K562 (cell line): ENCODE data around the gene ZBTB26. TPM values are rescaled to one million over a fixed set of nuclear protein-coding genes. Genes with fewer than 3 reads are reported as not detected.

Experiments
- ATAC-seq: fragments of 200-7000 bp; cut with Tn5 transposase; 3 replicates; pipeline ENCODE4 v1.9.1; 2020; ENCODE audit warnings: moderate library complexity
- BruUV-seq: library from RNA; stranded (reverse); fragments of 400-500 nt; replicated peaks from 2 replicates; lab custom pipeline; 2021; lab: Mats Ljungman, UMichigan
- CTCF ChIA-PET: fragments of 300-600 bp; formaldehyde crosslinking; extraction: SDS; loops from one replicate; lab custom pipeline; 2021; ENCODE audit warnings: low intra/inter-chr PET ratio; lab: Yijun Ruan, JAX
- POLR2A ChIA-PET: fragments of 300-600, 350-650 bp; sonication (Branson Sonifier 250); formaldehyde crosslinking; extraction: SDS; loops from one replicate; lab custom pipeline; 2021; ENCODE audit warnings: antibody characterized with exemption, inconsistent platforms; lab: Yijun Ruan, JAX
- DNase-seq, 4 experiments: peaks; one replicate each; pipeline versions ENCODE4 v3.0.0 to v3.0.0-alpha.2; 2011 to 2018; ENCODE audit warnings: low spot score in 3 of 4, mixed read lengths in 3 of 4; ENCODE audit errors: extremely low read depth in 1 of 4
- FAIRE-seq: peaks from 2 replicates; lab custom pipeline; 2011; peaks lifted over from hg19 to GRCh38; lab: Jason Lieb, UNC
- H2AFZ ChIP-seq: 2 replicates; pipeline ENCODE4 v1.6.0; 2011; ENCODE audit warnings: low read depth, low read length, control low read depth, inconsistent platforms
- H3K27ac ChIP-seq: fragments of 200-600 bp; 3 replicates; pipeline ENCODE4 v1.8.0; 2011; ENCODE audit warnings: low read depth, mild to moderate bottlenecking, control low read depth, inconsistent platforms, low read length, moderate library complexity, mixed read lengths; ENCODE audit errors: extremely low read depth
- H3K27me3 ChIP-seq, 2 experiments: fragments of 300-600 bp in 1 of 2; 2 replicates in 1 of 2; 3 replicates in 1 of 2; pipeline versions ENCODE4 v1.6.0 to v1.8.0; 2011; ENCODE audit warnings: inconsistent platforms in 2 of 2, low read length in 2 of 2, mild to moderate bottlenecking in 1 of 2, mixed read lengths in 1 of 2, moderate library complexity in 1 of 2; ENCODE audit not compliant: control insufficient read depth in 2 of 2, insufficient read depth in 2 of 2
- H3K36me3 ChIP-seq: fragments of 300-600 bp; 3 replicates; pipeline ENCODE4 v1.8.0; 2011; ENCODE audit warnings: mild to moderate bottlenecking, low read length, inconsistent platforms; ENCODE audit not compliant: control insufficient read depth, insufficient read depth
- H3K4me1 ChIP-seq, 2 experiments: fragments of 200-600 bp in 1 of 2; replicated peaks in 1 of 2; 2 replicates in 1 of 2; 3 replicates in 1 of 2; pipeline versions ENCODE4 v1.5.1 to v1.8.0; 2011; ENCODE audit warnings: inconsistent platforms in 2 of 2, low read length in 2 of 2, mild to moderate bottlenecking in 1 of 2, mixed read lengths in 1 of 2, moderate library complexity in 1 of 2; ENCODE audit not compliant: control insufficient read depth in 2 of 2, insufficient read depth in 2 of 2
- H3K4me2 ChIP-seq: 2 replicates; pipeline ENCODE4 v1.6.1; 2011; ENCODE audit warnings: low read length, control low read depth, inconsistent platforms, mixed read lengths; ENCODE audit not compliant: insufficient read depth
- H3K4me3 ChIP-seq: fragments of 200-600 bp; sonication (generic), shearing (Covaris generic); 2 replicates; pipeline ENCODE4 v1.5.1; 2016; ENCODE audit warnings: control low read depth, inconsistent platforms
- H3K79me2 ChIP-seq: fragments of 200-600 bp; 3 replicates; pipeline ENCODE4 v1.8.0; 2011; ENCODE audit warnings: low read length, inconsistent platforms; ENCODE audit not compliant: control insufficient read depth, insufficient read depth
- H3K9ac ChIP-seq, 2 experiments: 2 replicates each; pipeline versions ENCODE4 v1.6.0 to v1.6.1; 2011; ENCODE audit warnings: low read depth in 2 of 2, low read length in 2 of 2, control low read depth in 1 of 2, inconsistent platforms in 1 of 2, mild to moderate bottlenecking in 1 of 2, mixed read lengths in 1 of 2; ENCODE audit not compliant: insufficient read depth in 1 of 2
- H3K9me1 ChIP-seq: one replicate; pipeline ENCODE4 v1.6.0; 2011; ENCODE audit warnings: inconsistent platforms, mild to moderate bottlenecking, low read length, moderate library complexity; ENCODE audit not compliant: control insufficient read depth, insufficient read depth
- H3K9me3 ChIP-seq: replicated peaks from 2 replicates; pipeline ENCODE4 v1.5.1; 2011; ENCODE audit warnings: low read depth, low read length, inconsistent platforms; ENCODE audit not compliant: control insufficient read depth, insufficient read depth
- H4K20me1 ChIP-seq: replicated peaks from 2 replicates; pipeline ENCODE4 v1.6.1; 2011; ENCODE audit warnings: low read length, inconsistent platforms, mixed read lengths; ENCODE audit not compliant: control insufficient read depth, insufficient read depth
- ARID3A ChIP-seq: IDR thresholded peaks from 2 replicates; pipeline ENCODE4 v1.6.1; 2012; ENCODE audit warnings: low read depth, low read length, improper control_type of control experiment, borderline replicate concordance
- ATF7 ChIP-seq: fragments of 450-650 bp; IDR thresholded peaks from 2 replicates; pipeline ENCODE4 v1.7.1; 2014; ENCODE audit warnings: mild to moderate bottlenecking, moderate library complexity
- E4F1 ChIP-seq: fragments of 250-450 bp; sonication (Bioruptor Pico); IDR thresholded peaks from 2 replicates; pipeline ENCODE4 v1.5.0; 2021; ENCODE audit warnings: mild to moderate bottlenecking, borderline replicate concordance
- FOXJ2 ChIP-seq: fragments of 200-800 bp; sonication (Bioruptor generic); IDR thresholded peaks from 2 replicates; pipeline ENCODE4 v1.6.1; 2016; ENCODE audit warnings: missing genetic modification characterization, missing compliant biosample characterization
- GABPB1 ChIP-seq: sonication (generic); formaldehyde crosslinking; IDR thresholded peaks from 2 replicates; pipeline ENCODE4 v1.8.0; 2022; ENCODE audit warnings: mild to moderate bottlenecking, missing genetic modification reagents
- HDAC2 ChIP-seq: fragments of 450-650 bp; IDR thresholded peaks from 2 replicates; pipeline ENCODE4 v1.6.1; 2016; ENCODE audit warnings: mild to moderate bottlenecking
- HDAC3 ChIP-seq: fragments of 450-650 bp; IDR thresholded peaks from 2 replicates; pipeline ENCODE4 v1.6.1; 2018; ENCODE audit warnings: borderline replicate concordance, mild to moderate bottlenecking, moderate library complexity; ENCODE audit not compliant: partially characterized antibody
- HDAC8 ChIP-seq: fragments of 450-650 bp; IDR thresholded peaks from 2 replicates; pipeline ENCODE4 v1.6.1; 2016; ENCODE audit warnings: mild to moderate bottlenecking, missing genetic modification characterization, moderate library complexity, missing compliant biosample characterization
- KLF1 ChIP-seq: fragments of 450-650 bp; IDR thresholded peaks from 2 replicates; pipeline ENCODE4 v1.6.1; 2016; ENCODE audit warnings: missing genetic modification characterization, missing compliant biosample characterization
- MNT ChIP-seq, 2 experiments: fragments of 450-650 bp; conservative IDR thresholded peaks; 2 replicates each; pipeline ENCODE4 v1.6.1; 2017; ENCODE audit warnings: mild to moderate bottlenecking in 2 of 2, moderate library complexity in 2 of 2
- PRPF4 ChIP-seq: fragments of 200-400 bp; formaldehyde crosslinking; IDR thresholded peaks from one replicate; pipeline ENCODE4 v1.6.1; 2017; ENCODE audit warnings: low read length, low read depth, mild to moderate bottlenecking; ENCODE audit not compliant: insufficient read depth, poor library complexity, severe bottlenecking
- RCOR1 ChIP-seq, 2 experiments: IDR thresholded peaks; 2 replicates each; pipeline ENCODE4 v1.6.1; 2012; ENCODE audit warnings: low read depth in 2 of 2, low read length in 2 of 2, borderline replicate concordance in 1 of 2, improper control_type of control experiment in 1 of 2
- THRAP3 ChIP-seq: fragments of 450-650 bp; IDR thresholded peaks from 2 replicates; pipeline ENCODE4 v1.6.1; 2016; ENCODE audit warnings: mild to moderate bottlenecking, inconsistent platforms, borderline replicate concordance
- ZNF146 ChIP-seq: IDR thresholded peaks from one replicate; pipeline ENCODE4 v1.6.1; 2018; ENCODE audit warnings: missing compliant biosample characterization; ENCODE audit not compliant: unreplicated experiment
- ZNF696 ChIP-seq: fragments of 250-450 bp; sonication (Bioruptor Pico); conservative IDR thresholded peaks from 2 replicates; pipeline ENCODE4 v1.4.0; 2020; ENCODE audit warnings: mild to moderate bottlenecking, moderate library complexity
- WGBS: fragments of 100-300 bp; shearing (Covaris generic); methylation state at CpG from one replicate; pipeline ENCODE4 v1.1.6; 2016; ENCODE audit warnings: low coverage, mixed read lengths; ENCODE audit not compliant: insufficient coverage; ENCODE audit errors: missing lambda C conversion rate; 5-methylcytosine and 5-hydroxymethylcytosine counted together
- in situ Hi-C: fragments of 300-500 bp; cut with MboI; formaldehyde crosslinking; loops from 4 replicates; pipeline ENCODE4 v1.15.0; 2018; ENCODE audit warnings: inconsistent platforms, mixed read lengths
- intact Hi-C: fragments of 100-400 bp; cut with micrococcal nuclease; formaldehyde crosslinking; loops from 2 replicates; pipeline ENCODE4 v1.14.2; 2022
- polyA plus RNA-seq, 8 experiments: library from polyadenylated mRNA; depleted of rRNA in 4 of 8; stranded (reverse) in 5 of 8; unstranded in 3 of 8; fragments of >200 nt; fragmentation: Nextera tagmentation in 2 of 8; fragmentation: Illumina TruSeq in 1 of 8; extraction: Ambion mirVana in 2 of 8; extraction: Trizol in 1 of 8; gene quantifications; 2 replicates each; pipeline versions ENCODE4 v1.2.1 to v1.2.3, GENCODE V29; 2011 to 2014; ENCODE audit warnings: inconsistent platforms in 1 of 8, missing spikeins in 1 of 8
- total RNA-seq, 7 experiments: library from RNA; depleted of rRNA in 6 of 7; stranded (reverse); fragments of >200 nt in 6 of 7; fragmentation: Illumina TruSeq in 2 of 7; extraction: Trizol in 2 of 7; gene quantifications; 2 replicates each; pipeline versions ENCODE4 v1.2.1 to v1.2.3, GENCODE V29; 2011 to 2021; ENCODE audit warnings: low replicate concordance in 1 of 7

Gene ZBTB26
- total and polyA plus RNA-seq, 9 of the 15 experiments (the other 6 are each of a cell fraction or from before 2014, with no cell fraction given), result 2.4 to 20.7 (median 5.0) TPM

- H3K4me3 ChIP-seq, result peak within 1 kb of the TSS; percentile 73
- no peaks in the 10 kb centered on the region for H3K9me1 ChIP-seq
- CTCF ChIA-PET, result no interaction called here
- H4K20me1 ChIP-seq, result no peaks in the 10 kb centered on the region
- peak within 1 kb of the TSS; percentile 85 for H3K27ac ChIP-seq
- H3K9me3 ChIP-seq, result no peaks in the 10 kb centered on the region
- BruUV-seq, result TSS peak; percentile 43
- H3K36me3 ChIP-seq, result peaks cover 28% of the 10 kb centered on the region
- DNase-seq (peak; percentile 60 to 86 (median 72)), FAIRE-seq (peak; percentile 90), ATAC-seq (peak; percentile 98)
- no peaks in the 10 kb centered on the region for H3K27me3 ChIP-seq
- H3K79me2 ChIP-seq, result peaks cover 37% of the 10 kb centered on the region
- POLR2A ChIA-PET, result interaction anchor here (0.7 to 1.9 kb wide), 9 partner anchors 8 to 78 kb away, joined by 3 to 14 read pairs (median 7); partner anchors contain the start of genes RABGAP1, RC3H2 and ZBTB26
- in situ Hi-C loops, result no loop called here
- intact Hi-C loops, result loop anchor here (5.0 kb wide), 1 partner anchor 79 kb away; no protein-coding TSS in a partner anchor
- H2AFZ ChIP-seq, result peak within 1 kb of the TSS; percentile 95
- H3K9ac ChIP-seq, result peak within 1 kb of the TSS; percentile 85 to 94
- H3K4me2 ChIP-seq, result peak within 1 kb of the TSS; percentile 92
- peaks cover 0 to 8% of the 10 kb centered on the region in 2 experiments; a peak in 1 of 5 replicates for H3K4me1 ChIP-seq
- 1% methylated on average over 32 of the region's 35 CpGs for WGBS
- TF ChIP-seq FOXJ2 (tag), result peak; percentile 46; the same call in 1 of the 2 replicates
- peak in 1 of 2 experiments; percentile 6; a peak in 2 of 4 replicates for TF ChIP-seq RCOR1 (IDR thresholded peaks at IDR 0.05; ENCODE audit: borderline replicate concordance in 1 of 2, low read depth in 2 of 2, low read length in 2 of 2)
- TF ChIP-seq GABPB1 (CRISPR knock-in tag), result peak; percentile 89
- no peak for TF ChIP-seq HDAC8 (tag)
- no peak for TF ChIP-seq ZNF146
- peak; percentile 29 for TF ChIP-seq HDAC3
- no peak for TF ChIP-seq ZNF696
- TF ChIP-seq ATF7, result no peak; the same call in 1 of the 2 replicates
- TF ChIP-seq THRAP3, result no peak
- 0 out of 2 replicates have a peak, but pooled peaks have one; percentile 62 for TF ChIP-seq HDAC2
- TF ChIP-seq ARID3A, result no peak
- TF ChIP-seq MNT (conservative IDR thresholded peaks at IDR 0.05), result peak in 1 of 2 experiments; percentile 71; a peak in 2 of 4 replicates
- no peak for TF ChIP-seq KLF1 (tag)
- TF ChIP-seq E4F1 (CRISPR knock-in tag), result no peak
- TF ChIP-seq PRPF4, result no peak
Measured at GRCh38 chr9:122912964-122913673, 18.2 kb downstream of the ZBTB26 start, which contains the start of gene ZBTB6. Gene ZBTB6, minus strand, starts transcription at chr9:122913323. Its CDS starts 1,251 bp downstream, at chr9:122912072.
